PFSK-1 (cell line): ENCODE data around the gene KLHL40.

Experiments
- FOXP2 ChIP-seq: optimal IDR thresholded peaks from 2 replicates; pipeline ENCODE3; 2011; ENCODE audit warnings: borderline replicate concordance, control low read depth, inconsistent platforms; ENCODE audit not compliant: insufficient read depth; ENCODE audit errors: extremely low read length, extremely low read depth
- POLR2AphosphoS5 ChIP-seq: IDR thresholded peaks from 2 replicates; pipeline ENCODE4 v1.6.1; 2012; ENCODE audit warnings: low read depth, mild to moderate bottlenecking, control low read depth, low read length, moderate library complexity
- SIN3A ChIP-seq: IDR thresholded peaks from 2 replicates; pipeline ENCODE4 v1.6.1; 2012; ENCODE audit warnings: mild to moderate bottlenecking, low read length, moderate library complexity, borderline replicate concordance; ENCODE audit not compliant: insufficient read depth
- TAF1 ChIP-seq: IDR thresholded peaks from 2 replicates; pipeline ENCODE4 v1.6.1; 2012; ENCODE audit warnings: low read length, control low read depth, borderline replicate concordance; ENCODE audit not compliant: insufficient read depth
- TF ChIP-seq, protein P1 (sequence below), 2 experiments: IDR thresholded peaks; 2 replicates each; pipeline versions ENCODE4 v1.6.1 to v1.8.0; 2011 to 2012; ENCODE audit warnings: low read depth in 2 of 2, low read length in 2 of 2, control low read depth in 1 of 2, inconsistent platforms in 1 of 2, mild to moderate bottlenecking in 1 of 2, moderate library complexity in 1 of 2; ENCODE audit not compliant: insufficient read depth in 1 of 2

Gene KLHL40

GRCh38 chr3:42640129-42640528 lies 45.2 kb upstream of the KLHL40 start:
- TF ChIP-seq TAF1 (no peak), FOXP2 (no peak), POLR2AphosphoS5 (no peak), SIN3A (no peak)
- TF ChIP-seq, protein P1, sequence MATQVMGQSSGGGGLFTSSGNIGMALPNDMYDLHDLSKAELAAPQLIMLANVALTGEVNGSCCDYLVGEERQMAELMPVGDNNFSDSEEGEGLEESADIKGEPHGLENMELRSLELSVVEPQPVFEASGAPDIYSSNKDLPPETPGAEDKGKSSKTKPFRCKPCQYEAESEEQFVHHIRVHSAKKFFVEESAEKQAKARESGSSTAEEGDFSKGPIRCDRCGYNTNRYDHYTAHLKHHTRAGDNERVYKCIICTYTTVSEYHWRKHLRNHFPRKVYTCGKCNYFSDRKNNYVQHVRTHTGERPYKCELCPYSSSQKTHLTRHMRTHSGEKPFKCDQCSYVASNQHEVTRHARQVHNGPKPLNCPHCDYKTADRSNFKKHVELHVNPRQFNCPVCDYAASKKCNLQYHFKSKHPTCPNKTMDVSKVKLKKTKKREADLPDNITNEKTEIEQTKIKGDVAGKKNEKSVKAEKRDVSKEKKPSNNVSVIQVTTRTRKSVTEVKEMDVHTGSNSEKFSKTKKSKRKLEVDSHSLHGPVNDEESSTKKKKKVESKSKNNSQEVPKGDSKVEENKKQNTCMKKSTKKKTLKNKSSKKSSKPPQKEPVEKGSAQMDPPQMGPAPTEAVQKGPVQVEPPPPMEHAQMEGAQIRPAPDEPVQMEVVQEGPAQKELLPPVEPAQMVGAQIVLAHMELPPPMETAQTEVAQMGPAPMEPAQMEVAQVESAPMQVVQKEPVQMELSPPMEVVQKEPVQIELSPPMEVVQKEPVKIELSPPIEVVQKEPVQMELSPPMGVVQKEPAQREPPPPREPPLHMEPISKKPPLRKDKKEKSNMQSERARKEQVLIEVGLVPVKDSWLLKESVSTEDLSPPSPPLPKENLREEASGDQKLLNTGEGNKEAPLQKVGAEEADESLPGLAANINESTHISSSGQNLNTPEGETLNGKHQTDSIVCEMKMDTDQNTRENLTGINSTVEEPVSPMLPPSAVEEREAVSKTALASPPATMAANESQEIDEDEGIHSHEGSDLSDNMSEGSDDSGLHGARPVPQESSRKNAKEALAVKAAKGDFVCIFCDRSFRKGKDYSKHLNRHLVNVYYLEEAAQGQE (IDR thresholded peaks at IDR 0.05; ENCODE audit: insufficient read depth in 1 of 2, low read depth in 2 of 2, low read length in 2 of 2), result no peak

DNA sequence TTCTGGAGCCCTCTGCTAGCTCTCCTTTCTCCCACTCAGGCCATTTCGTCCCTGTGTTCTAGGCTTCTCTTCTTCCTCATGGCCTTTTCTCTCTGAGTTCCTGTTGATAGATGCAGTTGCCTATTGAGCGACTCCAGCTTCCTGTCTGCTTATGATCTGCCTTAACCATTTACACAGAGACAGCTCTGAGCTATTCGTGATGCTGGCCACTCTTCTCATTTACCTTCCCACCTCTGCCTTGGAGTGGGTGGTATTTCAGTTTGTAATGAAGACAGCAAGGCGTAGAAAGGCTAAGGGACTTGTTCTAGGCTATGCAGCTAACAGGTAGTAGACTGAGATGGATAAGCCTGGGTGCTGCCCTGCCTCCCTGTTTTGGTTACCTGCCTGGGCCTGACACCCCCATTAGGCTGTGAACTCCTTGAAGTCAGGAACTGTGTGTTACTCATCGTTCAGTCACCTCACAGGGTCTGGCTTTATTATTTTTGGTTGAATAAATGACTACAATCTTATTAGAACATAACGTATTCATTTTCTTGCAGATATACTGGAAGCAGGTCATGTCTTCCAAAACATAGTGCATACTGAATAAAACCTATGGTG lies 44.5 kb upstream of the KLHL40 start:
- TF ChIP-seq, protein P1 (IDR thresholded peaks at IDR 0.05; ENCODE audit: insufficient read depth in 1 of 2, low read depth in 2 of 2, low read length in 2 of 2), result no peak
- TF ChIP-seq SIN3A (no peak), FOXP2 (no peak), POLR2AphosphoS5 (no peak), TAF1 (no peak)

DNA sequence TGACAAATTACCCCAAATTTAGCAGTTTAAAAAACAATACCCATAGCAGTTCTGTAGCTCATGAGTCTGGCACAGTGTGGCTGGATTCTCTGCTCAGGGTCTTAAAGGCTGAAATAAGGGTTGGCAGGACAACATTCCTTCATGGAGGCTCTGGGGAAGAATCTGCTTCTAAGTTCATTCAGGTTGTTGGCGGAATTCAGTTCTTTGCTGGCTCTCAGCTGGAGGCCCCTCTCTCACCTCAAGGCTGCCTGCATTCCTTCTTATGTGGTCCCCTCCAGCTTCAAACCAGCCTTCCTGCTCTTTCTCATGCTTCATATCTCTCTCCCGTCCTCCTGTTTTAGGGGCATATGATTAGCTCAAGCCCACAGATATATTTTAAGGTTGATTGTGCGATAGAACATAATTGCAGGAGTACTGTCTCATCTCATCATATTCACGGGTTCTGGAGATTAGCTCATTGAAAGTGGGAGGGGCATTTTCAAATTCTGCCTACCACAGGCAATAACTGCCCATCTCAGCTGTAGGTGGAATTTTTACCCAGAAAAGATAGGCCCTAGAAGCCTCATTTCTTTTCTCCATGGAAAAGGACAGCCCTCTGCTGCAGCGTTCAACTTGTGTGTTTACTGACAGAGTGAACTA lies 37.4 kb upstream of the KLHL40 start:
- no peak for TF ChIP-seq TAF1
- no peak for TF ChIP-seq SIN3A
- TF ChIP-seq FOXP2, result no peak
- TF ChIP-seq POLR2AphosphoS5, result no peak
- TF ChIP-seq, protein P1 (IDR thresholded peaks at IDR 0.05; ENCODE audit: insufficient read depth in 1 of 2, low read depth in 2 of 2, low read length in 2 of 2), result no peak

DNA sequence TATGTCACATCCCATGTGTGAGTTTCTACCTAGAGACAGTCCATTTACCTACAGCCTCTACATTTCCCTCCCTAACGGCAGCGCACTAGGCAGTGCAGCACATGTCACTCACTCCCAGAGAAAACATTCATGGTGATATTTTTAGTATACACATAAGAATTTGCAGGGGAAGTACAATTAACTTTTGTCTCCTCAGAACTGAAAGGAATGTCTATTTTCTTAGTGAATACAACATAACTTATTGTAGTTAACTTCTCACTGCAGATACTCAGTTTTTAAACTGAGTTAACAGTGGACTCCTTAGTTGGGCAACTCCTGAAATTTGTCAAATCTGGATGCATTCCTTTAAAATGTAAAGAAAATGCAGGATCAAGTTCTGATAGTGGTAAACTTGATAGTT lies 36.3 kb upstream of the KLHL40 start:
- TF ChIP-seq FOXP2 (no peak), SIN3A (no peak), POLR2AphosphoS5 (no peak), TAF1 (no peak)
- TF ChIP-seq, protein P1 (IDR thresholded peaks at IDR 0.05; ENCODE audit: insufficient read depth in 1 of 2, low read depth in 2 of 2, low read length in 2 of 2), result no peak
